Prostate gland (tissue), 2 donors: ENCODE data around the gene HSD17B11.
"Not testable (repeated sequence)": the region's sequence is repeated elsewhere in the genome, so short reads cannot be mapped to it uniquely, and the experiment has no call there.

Experiments
- CTCF ChIP-seq, 4 experiments: fragments of 200-600 bp in 2 of 4; fragments of 450-650 bp in 2 of 4; sonication (generic) in 2 of 4; IDR thresholded peaks; 1 replicate in 3 of 4; 2 replicates in 1 of 4; pipeline ENCODE4 v1.5.1; 2016 to 2019; ENCODE audit warnings: antibody characterized with exemption in 4 of 4, mild to moderate bottlenecking in 2 of 4, moderate library complexity in 2 of 4
- POLR2A ChIP-seq: fragments of 450-650 bp; IDR thresholded peaks from one replicate; pipeline ENCODE4 v1.6.1; 2016; ENCODE audit warnings: antibody characterized with exemption, mild to moderate bottlenecking
- POLR2AphosphoS5 ChIP-seq: sonication (generic); formaldehyde crosslinking; IDR thresholded peaks from one replicate; pipeline ENCODE4 v1.6.1; 2017; ENCODE audit warnings: antibody characterized with exemption

- TF ChIP-seq CTCF (IDR thresholded peaks at IDR 0.05); POLR2AphosphoS5; POLR2A: not testable (repeated sequence)
Observed at GRCh38 chr4:87424099-87424543, 33.1 kb upstream of the HSD17B11 start.
